A673 (cell line): ENCODE results near the gene NPR2. TPM values are rescaled to one million over a fixed set of nuclear protein-coding genes. Genes with fewer than 3 reads are reported as not detected.

ENCODE experiments used
- BruUV-seq: library from RNA; stranded (reverse); fragments of 400-500 nt; replicated peaks from 2 replicates; lab custom pipeline; 2021; lab: Mats Ljungman, UMichigan
- CTCF ChIA-PET: fragments of 300-600 bp; sonication (Branson Sonifier 250); formaldehyde crosslinking; loops from one replicate; lab custom pipeline; 2022; ENCODE audit warnings: antibody characterized with exemption; lab: Charles Lee
- POLR2A ChIA-PET: fragments of 300-600 bp; sonication (Branson Sonifier 250); formaldehyde crosslinking; loops from one replicate; lab custom pipeline; 2022; ENCODE audit warnings: antibody characterized with exemption; ENCODE audit not compliant: low non-redundant PET; lab: Charles Lee
- DNase-seq: peaks from one replicate; pipeline ENCODE4 v3.0.0-alpha.2; 2015; ENCODE audit warnings: low spot score
- H3K27ac ChIP-seq: fragments of 200-600 bp; sonication (generic); 2 replicates; pipeline ENCODE4 v1.5.1; 2016; ENCODE audit warnings: mixed run types, low read depth, mild to moderate bottlenecking, mixed read lengths, antibody characterized with exemption, low read length; ENCODE audit not compliant: poor library complexity, severe bottlenecking
- H3K27me3 ChIP-seq: fragments of 200-600 bp; sonication (generic); replicated peaks from 2 replicates; pipeline ENCODE4 v1.6.1; 2017; ENCODE audit warnings: mixed run types, low read depth, mild to moderate bottlenecking, mixed read lengths, antibody characterized with exemption, low read length; ENCODE audit not compliant: insufficient read depth, poor library complexity
- H3K36me3 ChIP-seq: fragments of 200-600 bp; sonication (generic); 2 replicates; pipeline ENCODE4 v1.6.1; 2016; ENCODE audit warnings: mixed run types, mild to moderate bottlenecking, mixed read lengths, antibody characterized with exemption, low read length; ENCODE audit not compliant: insufficient read depth, poor library complexity, severe bottlenecking
- H3K4me1 ChIP-seq: fragments of 200-600 bp; sonication (generic); 2 replicates; pipeline ENCODE4 v1.6.1; 2017; ENCODE audit warnings: mixed run types, mild to moderate bottlenecking, mixed read lengths, antibody characterized with exemption, low read length; ENCODE audit not compliant: insufficient read depth, poor library complexity, severe bottlenecking
- H3K4me3 ChIP-seq: fragments of 200-600 bp; sonication (generic); 2 replicates; pipeline ENCODE4 v1.5.1; 2016; ENCODE audit warnings: low read depth, mixed run types, mild to moderate bottlenecking, mixed read lengths, low read length; ENCODE audit not compliant: poor library complexity, severe bottlenecking
- H3K9me3 ChIP-seq: fragments of 200-600 bp; sonication (generic); 2 replicates; pipeline ENCODE4 v1.6.1; 2016; ENCODE audit warnings: mixed run types, low read depth, mild to moderate bottlenecking, mixed read lengths, antibody characterized with exemption, low read length; ENCODE audit not compliant: poor library complexity, severe bottlenecking
- CTCF ChIP-seq: fragments of 300-800, 200-600 bp; sonication (generic); conservative IDR thresholded peaks from 2 replicates; pipeline ENCODE4 v1.5.1; 2017; ENCODE audit warnings: low read depth, mild to moderate bottlenecking, antibody characterized with exemption, low read length, moderate library complexity, mixed read lengths
- EZH2 ChIP-seq: fragments of 200-600 bp; sonication (generic); IDR thresholded peaks from 2 replicates; pipeline ENCODE4 v1.6.1; 2017; ENCODE audit warnings: borderline replicate concordance, low read depth, mild to moderate bottlenecking, mixed read lengths, antibody characterized with exemption, low read length; ENCODE audit not compliant: poor library complexity, severe bottlenecking
- intact Hi-C: fragments of 100-400 bp; cut with micrococcal nuclease; formaldehyde crosslinking; loops from one replicate; pipeline ENCODE4 v1.10.0; 2022; ENCODE audit not compliant: unreplicated experiment
- total RNA-seq: library from RNA; stranded (reverse); gene quantifications from 2 replicates; pipeline ENCODE4 v1.2.3, GENCODE V29; 2021

NPR2 gene
- total RNA-seq, 1 experiment from 2014 or later = 9.1 TPM

DNA sequence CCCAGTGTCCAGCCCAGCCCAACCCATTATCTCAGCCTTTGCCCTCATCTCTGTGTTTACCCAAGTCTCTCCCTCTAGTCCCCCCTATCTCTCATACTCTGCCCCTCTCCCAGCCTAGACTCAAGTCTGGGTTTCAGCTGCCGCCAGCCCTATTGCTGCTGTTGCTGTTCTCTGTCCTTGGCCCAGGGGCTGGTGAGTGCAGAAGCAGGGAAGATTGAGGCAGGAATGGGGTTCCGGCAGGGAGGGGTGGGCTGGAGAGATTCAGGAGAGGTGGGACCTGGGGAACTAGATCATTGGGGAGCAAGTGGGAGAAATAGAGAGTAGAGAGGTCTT, 38.3 kb downstream of the NPR2 start:
- no TSS peak for BruUV-seq
- no peaks in the 10 kb centered on the region for H3K9me3 ChIP-seq
- TF ChIP-seq EZH2 (no peak), CTCF (no peak)
- peak overlapping the region; percentile 63 for H3K27ac ChIP-seq
- DNase-seq = no peak
- peak overlapping the region; percentile 61 for H3K4me3 ChIP-seq
- no peaks in the 10 kb centered on the region for H3K36me3 ChIP-seq
- H3K27me3 ChIP-seq = no peaks in the 10 kb centered on the region
- intact Hi-C loops = loop anchor here (5.0 kb wide), 1 partner anchor 53 kb away; no protein-coding TSS in a partner anchor
- peaks cover 9% of the 10 kb centered on the region for H3K4me1 ChIP-seq
- POLR2A ChIA-PET = no interaction called here
- CTCF ChIA-PET = no interaction called here

GRCh38 chr9:35831040-35831439, 39.6 kb downstream of the NPR2 start:
- no peaks in the 10 kb centered on the region for H3K27me3 ChIP-seq
- CTCF ChIA-PET = no interaction called here
- H3K4me3 ChIP-seq = no peak overlapping the region
- BruUV-seq = no TSS peak
- DNase-seq = no peak
- H3K9me3 ChIP-seq = no peaks in the 10 kb centered on the region
- H3K36me3 ChIP-seq = no peaks in the 10 kb centered on the region
- no peak overlapping the region for H3K27ac ChIP-seq
- POLR2A ChIA-PET = no interaction called here
- TF ChIP-seq EZH2 = no peak
- no peak for TF ChIP-seq CTCF
- intact Hi-C loops = no loop called here
- H3K4me1 ChIP-seq = peaks cover 9% of the 10 kb centered on the region

DNA sequence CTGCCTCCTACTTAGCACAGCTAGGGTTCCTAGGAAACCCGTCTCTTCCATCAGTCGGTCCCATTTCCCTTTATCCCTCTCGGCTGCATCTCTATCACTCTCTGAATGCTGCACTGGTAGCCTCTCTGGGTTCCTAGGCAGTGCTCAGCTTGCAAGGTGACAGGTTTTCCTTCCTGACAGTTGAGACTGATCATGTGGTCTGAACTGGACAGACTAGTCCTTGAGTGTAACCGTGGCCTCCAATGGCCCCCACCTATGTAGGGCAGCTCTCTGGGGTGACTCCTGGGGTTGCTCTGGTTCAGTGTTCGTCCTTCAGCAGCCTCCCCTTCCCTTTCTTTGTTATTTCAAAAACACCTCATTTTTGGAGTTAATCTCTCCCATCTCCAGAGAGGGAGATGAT, 41.4 kb downstream of the NPR2 start:
- ChIA-PET CTCF (no interaction called here), POLR2A (no interaction called here)
- H3K27me3 ChIP-seq = no peaks in the 10 kb centered on the region
- TF ChIP-seq EZH2 (no peak), CTCF (no peak)
- intact Hi-C loops = no loop called here
- BruUV-seq = no TSS peak
- no peak overlapping the region for H3K27ac ChIP-seq
- no peaks in the 10 kb centered on the region for H3K9me3 ChIP-seq
- H3K4me1 ChIP-seq = peaks cover 9% of the 10 kb centered on the region
- H3K36me3 ChIP-seq = no peaks in the 10 kb centered on the region
- DNase-seq = no peak
- H3K4me3 ChIP-seq = no peak overlapping the region
